ENCODE data around the gene PSD4. TPM values are rescaled to one million over a fixed set of nuclear protein-coding genes. Genes with fewer than 3 reads are reported as not detected.

The PSD4 gene
- total RNA-seq, 4 donors from 2014 or later: 6.3 to 27.6 (median 13.1) TPM

DNA sequence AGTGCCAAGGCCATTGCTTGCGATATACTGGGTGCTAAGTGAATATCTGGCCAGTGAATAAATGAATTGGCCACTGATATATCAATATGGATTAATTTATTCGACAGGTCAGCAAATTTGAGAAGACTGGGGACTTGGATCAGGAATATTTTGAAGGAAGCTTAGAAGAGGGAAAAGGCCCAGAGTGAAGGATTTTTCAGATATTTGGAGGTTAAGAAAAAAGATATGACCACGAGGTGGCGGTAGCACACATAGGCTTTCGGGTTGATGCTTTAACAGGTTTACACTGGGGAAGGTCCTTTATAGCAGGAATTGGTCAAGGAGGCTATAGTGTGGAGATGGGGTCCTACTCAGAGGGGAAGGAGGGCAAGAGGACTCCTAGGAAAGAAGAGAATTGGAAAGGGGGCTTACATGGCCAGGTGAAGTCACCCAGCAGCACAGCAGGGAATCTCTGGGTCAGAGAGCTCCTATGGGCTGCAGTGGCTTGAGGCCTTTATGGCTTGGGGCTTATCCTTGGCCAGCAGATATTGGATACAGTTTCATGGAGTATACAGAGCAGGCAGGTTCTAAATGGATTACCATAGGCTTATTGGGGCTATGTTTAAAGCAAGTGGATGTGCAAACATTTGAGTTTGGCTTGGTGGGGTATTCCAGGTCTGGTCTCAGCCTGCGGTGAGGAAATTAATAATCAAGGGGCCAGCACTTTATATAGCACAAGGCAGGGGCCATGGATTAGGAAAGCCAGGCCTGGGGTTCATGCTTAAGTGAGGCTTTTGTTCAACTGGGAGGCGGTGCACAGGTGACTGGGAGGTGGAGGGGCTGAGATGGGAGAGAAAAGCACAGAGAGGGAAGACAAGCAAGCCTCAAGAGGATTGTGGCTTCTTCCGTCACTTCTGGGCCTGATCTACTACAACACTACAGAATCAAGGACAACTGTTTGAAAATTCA is 36.7 kb upstream of the PSD4 start:
- ATAC-seq (ENCODE audit: low FRiP score) (peak; percentile 26), DNase-seq (ENCODE audit: low spot score) (no peak)
- TF ChIP-seq, protein P1, sequence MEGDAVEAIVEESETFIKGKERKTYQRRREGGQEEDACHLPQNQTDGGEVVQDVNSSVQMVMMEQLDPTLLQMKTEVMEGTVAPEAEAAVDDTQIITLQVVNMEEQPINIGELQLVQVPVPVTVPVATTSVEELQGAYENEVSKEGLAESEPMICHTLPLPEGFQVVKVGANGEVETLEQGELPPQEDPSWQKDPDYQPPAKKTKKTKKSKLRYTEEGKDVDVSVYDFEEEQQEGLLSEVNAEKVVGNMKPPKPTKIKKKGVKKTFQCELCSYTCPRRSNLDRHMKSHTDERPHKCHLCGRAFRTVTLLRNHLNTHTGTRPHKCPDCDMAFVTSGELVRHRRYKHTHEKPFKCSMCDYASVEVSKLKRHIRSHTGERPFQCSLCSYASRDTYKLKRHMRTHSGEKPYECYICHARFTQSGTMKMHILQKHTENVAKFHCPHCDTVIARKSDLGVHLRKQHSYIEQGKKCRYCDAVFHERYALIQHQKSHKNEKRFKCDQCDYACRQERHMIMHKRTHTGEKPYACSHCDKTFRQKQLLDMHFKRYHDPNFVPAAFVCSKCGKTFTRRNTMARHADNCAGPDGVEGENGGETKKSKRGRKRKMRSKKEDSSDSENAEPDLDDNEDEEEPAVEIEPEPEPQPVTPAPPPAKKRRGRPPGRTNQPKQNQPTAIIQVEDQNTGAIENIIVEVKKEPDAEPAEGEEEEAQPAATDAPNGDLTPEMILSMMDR (IDR thresholded peaks at IDR 0.05): no peak

DNA sequence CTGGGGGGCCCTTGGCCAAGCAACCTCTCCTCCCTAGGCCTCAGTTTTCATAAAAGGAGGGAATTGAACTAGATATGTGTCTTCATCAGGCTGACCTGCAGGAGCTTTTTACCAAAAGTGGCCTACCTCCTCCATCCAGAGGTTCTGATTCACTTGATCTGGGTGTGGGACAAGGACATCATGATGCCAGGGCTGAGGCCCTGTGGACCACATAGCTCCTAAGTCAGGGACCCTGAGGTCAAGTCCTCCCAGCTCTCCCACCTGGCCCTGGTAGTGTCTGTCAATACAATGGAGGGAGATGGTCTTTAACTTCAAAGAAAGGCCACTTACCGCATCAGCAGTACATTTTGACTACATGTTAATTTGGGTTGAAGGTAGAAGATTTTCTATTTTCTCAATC is 35.9 kb upstream of the PSD4 start:
- no peak for DNase-seq (ENCODE audit: low spot score)
- TF ChIP-seq, protein P1 (IDR thresholded peaks at IDR 0.05): no peak
- ATAC-seq (ENCODE audit: low FRiP score): no peak

DNA sequence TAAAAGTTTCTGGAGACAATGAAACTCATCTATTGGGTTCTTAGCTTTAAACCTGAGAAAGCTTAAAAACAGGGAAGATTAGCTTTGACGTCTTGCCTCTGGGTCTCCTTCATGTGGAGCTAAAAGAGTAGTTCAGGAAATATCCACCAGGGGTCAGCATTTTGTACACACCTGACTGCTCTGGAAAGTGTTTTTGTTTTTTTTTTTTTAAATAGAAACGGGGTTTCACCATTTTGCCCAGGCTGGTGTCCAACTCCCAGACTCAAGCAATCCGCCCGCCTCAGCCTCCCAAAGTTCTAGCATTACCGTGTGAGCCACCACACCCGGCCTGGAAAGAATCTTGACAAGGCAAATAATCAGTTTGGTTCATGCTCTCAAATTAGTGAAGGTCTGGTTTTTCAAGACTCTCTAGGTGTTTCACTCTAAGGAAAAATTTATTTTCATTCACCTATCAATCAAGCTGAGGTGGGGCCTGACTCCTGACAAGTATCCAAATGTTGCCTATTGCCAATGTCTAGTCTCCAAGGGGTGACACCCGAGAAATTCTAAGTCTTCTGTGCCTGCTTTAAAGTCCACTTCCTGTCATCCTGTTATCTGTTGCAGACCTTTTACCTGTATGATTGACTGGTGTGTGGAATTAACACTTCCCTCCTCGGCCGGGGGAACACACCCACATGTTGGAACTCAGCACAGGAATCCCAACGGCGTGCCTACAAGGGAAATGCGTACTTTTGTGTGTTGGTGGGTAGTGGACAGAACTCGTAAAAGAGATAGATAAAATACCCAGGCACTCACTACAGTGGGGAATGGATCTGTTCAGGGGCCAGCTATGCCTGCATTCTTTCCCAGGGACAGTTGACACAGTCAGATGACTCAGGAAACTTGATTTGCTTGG is 35.1 kb upstream of the PSD4 start:
- DNase-seq (ENCODE audit: low spot score) (no peak), ATAC-seq (ENCODE audit: low FRiP score) (peak; percentile 77)
- TF ChIP-seq, protein P1 (IDR thresholded peaks at IDR 0.05): peak in 1 of 3 donors; percentile 29

DNA sequence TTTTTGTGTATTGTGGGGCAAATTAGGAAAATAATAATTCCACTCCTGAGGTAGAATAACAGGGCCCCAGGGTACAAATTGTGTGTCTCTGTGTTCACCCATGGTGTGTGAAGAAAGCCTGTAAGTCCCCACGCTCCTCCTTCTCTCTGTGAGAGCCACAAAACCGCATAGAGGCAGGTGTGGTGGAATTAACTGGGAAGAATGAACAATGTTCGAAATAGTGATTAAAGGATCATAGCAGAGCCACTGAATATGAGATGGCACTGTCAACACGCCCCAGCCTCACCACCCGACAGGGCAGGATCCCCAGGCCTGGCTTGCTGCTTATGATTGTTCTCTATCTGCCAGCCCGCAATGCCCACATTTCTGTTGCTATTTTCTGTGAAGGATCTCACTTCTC is 32.3 kb upstream of the PSD4 start:
- TF ChIP-seq, protein P1 (IDR thresholded peaks at IDR 0.05): no peak
- ATAC-seq (ENCODE audit: low FRiP score) (no peak), DNase-seq (ENCODE audit: low spot score) (no peak)

DNA sequence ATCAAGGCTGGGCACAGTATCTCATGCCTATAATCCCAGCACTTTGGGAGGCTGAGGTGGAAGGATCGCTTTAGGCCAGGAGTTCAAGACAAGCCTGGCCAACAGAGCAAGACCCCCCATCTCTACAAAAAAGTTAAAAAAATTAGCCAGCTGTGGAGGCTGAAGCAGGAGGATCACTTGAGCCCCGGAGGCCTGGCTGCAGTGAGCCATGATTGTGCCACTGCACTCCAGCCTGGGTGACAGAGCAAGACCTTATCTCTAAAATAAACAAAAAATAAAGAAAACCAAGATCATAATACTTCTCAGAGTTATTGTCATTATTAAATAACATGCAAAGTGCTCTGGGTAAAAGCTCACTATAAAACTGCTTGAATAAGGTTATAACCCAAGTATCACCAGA is 31.5 kb upstream of the PSD4 start:
- ATAC-seq (ENCODE audit: low FRiP score) (no peak), DNase-seq (ENCODE audit: low spot score) (no peak)
- TF ChIP-seq, protein P1 (IDR thresholded peaks at IDR 0.05): no peak

DNA sequence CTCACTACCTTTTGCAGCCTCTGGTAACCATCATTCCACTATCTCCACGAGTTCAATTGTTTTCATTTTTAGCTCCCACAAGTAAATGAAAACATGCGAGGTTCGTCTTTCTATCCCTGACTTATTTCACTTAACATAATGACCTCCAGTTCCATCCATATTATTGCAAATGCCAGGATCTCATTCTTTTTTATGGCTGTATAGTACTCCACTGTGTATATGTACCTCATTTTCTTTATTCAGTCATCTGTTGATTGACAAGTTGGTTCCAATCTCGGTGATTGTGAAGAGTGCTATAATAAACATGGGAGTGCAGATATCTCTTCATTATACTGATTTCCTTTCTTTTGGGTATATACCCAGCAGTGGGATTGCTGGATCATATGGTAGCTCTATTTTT is 29.5 kb upstream of the PSD4 start:
- TF ChIP-seq, protein P1 (IDR thresholded peaks at IDR 0.05): no peak
- no peak for DNase-seq (ENCODE audit: low spot score)
- ATAC-seq (ENCODE audit: low FRiP score): no peak
